OCI-LY7 (cell line): Measurements from ENCODE around the gene PIMREG.

ENCODE experiments used
- EZH2phosphoT487 ChIP-seq: fragments of 200-600 bp; sonication (generic); IDR thresholded peaks from 2 replicates; pipeline ENCODE4 v1.6.1; 2018; ENCODE audit warnings: low read depth, borderline replicate concordance, mild to moderate bottlenecking, mixed run types, antibody characterized with exemption, low read length, moderate library complexity, mixed read lengths
- TF ChIP-seq, protein P1 (sequence below): fragments of 200-600 bp; sonication (generic); conservative IDR thresholded peaks from 2 replicates; pipeline ENCODE4 v1.5.1; 2014; ENCODE audit warnings: mild to moderate bottlenecking, antibody characterized with exemption, low read length, moderate library complexity, mixed read lengths

GRCh38 chr17:6454495-6455320 is 10.5 kb downstream of the PIMREG start:
- TF ChIP-seq, protein P1, sequence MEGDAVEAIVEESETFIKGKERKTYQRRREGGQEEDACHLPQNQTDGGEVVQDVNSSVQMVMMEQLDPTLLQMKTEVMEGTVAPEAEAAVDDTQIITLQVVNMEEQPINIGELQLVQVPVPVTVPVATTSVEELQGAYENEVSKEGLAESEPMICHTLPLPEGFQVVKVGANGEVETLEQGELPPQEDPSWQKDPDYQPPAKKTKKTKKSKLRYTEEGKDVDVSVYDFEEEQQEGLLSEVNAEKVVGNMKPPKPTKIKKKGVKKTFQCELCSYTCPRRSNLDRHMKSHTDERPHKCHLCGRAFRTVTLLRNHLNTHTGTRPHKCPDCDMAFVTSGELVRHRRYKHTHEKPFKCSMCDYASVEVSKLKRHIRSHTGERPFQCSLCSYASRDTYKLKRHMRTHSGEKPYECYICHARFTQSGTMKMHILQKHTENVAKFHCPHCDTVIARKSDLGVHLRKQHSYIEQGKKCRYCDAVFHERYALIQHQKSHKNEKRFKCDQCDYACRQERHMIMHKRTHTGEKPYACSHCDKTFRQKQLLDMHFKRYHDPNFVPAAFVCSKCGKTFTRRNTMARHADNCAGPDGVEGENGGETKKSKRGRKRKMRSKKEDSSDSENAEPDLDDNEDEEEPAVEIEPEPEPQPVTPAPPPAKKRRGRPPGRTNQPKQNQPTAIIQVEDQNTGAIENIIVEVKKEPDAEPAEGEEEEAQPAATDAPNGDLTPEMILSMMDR: no peak
- TF ChIP-seq EZH2phosphoT487: no peak
